ENCODE results near the gene PPFIA3. TPM values are rescaled to one million over a fixed set of nuclear protein-coding genes. Genes with fewer than 3 reads are reported as not detected.
A peak's percentile ranks its signal among the peaks of the same experiment; 100 is the strongest.

PPFIA3 gene
- total and polyA plus RNA-seq, 2 of the 8 experiments (the other 6 are each of a cell fraction or from before 2014, with no cell fraction given) = 15.9 to 25.3 TPM

DNA sequence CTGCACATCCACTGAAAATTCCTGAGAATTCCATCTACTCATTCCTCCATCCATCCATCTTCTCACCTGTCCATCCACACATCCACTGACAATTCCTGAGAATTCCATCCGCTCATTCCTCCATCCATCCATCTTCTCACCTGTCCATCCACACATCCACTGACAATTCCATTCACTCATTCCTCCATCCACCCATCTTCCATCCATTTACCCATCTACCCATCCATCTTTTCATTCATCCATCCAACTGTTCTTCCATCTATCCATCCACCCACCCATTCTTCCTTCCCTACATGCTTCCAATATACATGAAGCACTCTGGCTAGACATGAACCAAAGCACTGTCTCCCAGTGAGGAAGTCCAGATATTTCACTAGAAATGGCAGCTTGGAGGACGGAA is 53.9 kb downstream of the PPFIA3 start:
- Histone ChIP-seq H2AK5ac (ENCODE audit: low read depth, low read length) (no peak overlapping the region), H4K5ac (ENCODE audit: insufficient read length, low read depth, low read length) (no peak overlapping the region), H3K18ac (ENCODE audit: extremely low read depth, low read length) (no peak overlapping the region), H3K79me1 (ENCODE audit: low read depth, low read length) (no peaks in the 10 kb centered on the region), H3K23ac (ENCODE audit: insufficient read length) (no peak overlapping the region), H2BK20ac (ENCODE audit: low read length) (no peak overlapping the region), H3K4me3 (ENCODE audit: extremely low read depth in 1 of 4, insufficient read depth in 2 of 4, low read depth in 3 of 4, low read length in 4 of 4) (no peak overlapping the region), H3K9ac (replicated peaks in 1 of 4; ENCODE audit: extremely low read depth in 1 of 4, low read depth in 3 of 4, low read length in 3 of 4) (no peak overlapping the region), H3K79me2 (ENCODE audit: control insufficient read depth in 1 of 2, insufficient read depth in 2 of 2, low read length in 2 of 2) (no peaks in the 10 kb centered on the region), H2BK120ac (replicated peaks; ENCODE audit: low read depth, low read length) (no peak overlapping the region), H4K8ac (ENCODE audit: extremely low read depth, insufficient read depth, low read length) (no peak overlapping the region), H2AFZ (ENCODE audit: low read length) (no peak overlapping the region), H3K4me2 (ENCODE audit: insufficient read depth in 1 of 2, low read depth in 2 of 2, low read length in 2 of 2) (no peak overlapping the region), H3K27ac (ENCODE audit: low read depth, low read length) (no peak overlapping the region), H2BK12ac (ENCODE audit: low read depth, low read length) (no peak overlapping the region), H4K20me1 (replicated peaks in 1 of 2; ENCODE audit: control insufficient read depth in 1 of 2, insufficient read depth in 2 of 2, low read length in 2 of 2) (peaks cover 0 to 1% of the 10 kb centered on the region in 2 experiments), H3K14ac (ENCODE audit: insufficient read length) (no peak overlapping the region), H3K9me3 (ENCODE audit: insufficient read depth in 2 of 2, low read depth in 1 of 2, low read length in 1 of 2) (no peaks in the 10 kb centered on the region), H3K4me1 (replicated peaks in 1 of 4; ENCODE audit: control insufficient read depth in 3 of 4, insufficient read depth in 4 of 4, low read length in 3 of 4) (no peaks in the 10 kb centered on the region), H3K56ac (replicated peaks; ENCODE audit: insufficient read length, low read depth, low read length) (peak overlapping the region; percentile 8), H3K4ac (replicated peaks; ENCODE audit: insufficient read length, low read depth, low read length) (no peak overlapping the region), H3K36me3 (ENCODE audit: control insufficient read depth in 2 of 4, insufficient read depth in 4 of 4, low read length in 3 of 4) (peaks cover 0 to 2% (median 0%) of the 10 kb centered on the region in 4 experiments; a peak in 1 of 8 replicates), H3K23me2 (ENCODE audit: low read depth, low read length) (peaks cover 4% of the 10 kb centered on the region; the same call in 1 of the 2 replicates), H4K91ac (replicated peaks; ENCODE audit: insufficient read length, low read length) (no peak overlapping the region), H2BK5ac (ENCODE audit: low read depth, low read length) (no peak overlapping the region), H2BK15ac (ENCODE audit: low read length) (no peak overlapping the region), H3K27me3 (replicated peaks in 1 of 4; ENCODE audit: control insufficient read depth in 3 of 4, extremely low read depth in 1 of 4, insufficient read depth in 3 of 4, low read length in 3 of 4) (no peaks in the 10 kb centered on the region; a peak in 1 of 7 replicates)
- no peak for TF ChIP-seq EP300 (IDR thresholded peaks at IDR 0.05; ENCODE audit: borderline replicate concordance in 1 of 2, low read depth in 2 of 2, low read length in 2 of 2)
- TF ChIP-seq SRF (IDR thresholded peaks at IDR 0.05; ENCODE audit: low read depth, low read length) = no peak
- TF ChIP-seq KDM4A (IDR thresholded peaks at IDR 0.05; ENCODE audit: low read depth, low read length, severe bottlenecking) = no peak
- no peak for TF ChIP-seq CBX8 (IDR thresholded peaks at IDR 0.05; ENCODE audit: borderline replicate concordance, low read depth, low read length)
- TF ChIP-seq PHF8 (conservative IDR thresholded peaks at IDR 0.05; ENCODE audit: low read depth, low read length) = no peak
- no peak for TF ChIP-seq SIN3A (conservative IDR thresholded peaks at IDR 0.05 in 1 of 2, IDR thresholded peaks at IDR 0.05 in 1 of 2; ENCODE audit: low read depth in 1 of 2, low read length in 2 of 2)
- TF ChIP-seq GTF2F1 (IDR thresholded peaks at IDR 0.05; ENCODE audit: borderline replicate concordance, low read depth, low read length) = no peak
- TF ChIP-seq SP2 (IDR thresholded peaks at IDR 0.05; ENCODE audit: low read length) = no peak
- 88% methylated on average over 2 of the region's 2 CpGs; no CpG with 5 or more reads in 1 of the 2 experiments for WGBS, 2 experiments (ENCODE audit: extremely low coverage in 1 of 2, insufficient coverage in 1 of 2, insufficient read length in 1 of 2, insufficient replicate concordance in 2 of 2, low coverage in 1 of 2, low lambda C conversion rate in 2 of 2, missing lambda C conversion rate in 1 of 2)
- DNase-seq (ENCODE audit: low read depth in 1 of 2, low spot score in 2 of 2) (no peak), FAIRE-seq (no peak)
- ChIA-PET POLR2A (ENCODE audit: partially characterized antibody) (interaction anchor here (1.2 kb wide), 1 partner anchor 10 kb away, joined by 3 read pairs; no protein-coding TSS in a partner anchor), CTCF (ENCODE audit: partially characterized antibody) (no interaction called here)

All from H1 (cell line).